HepG2 (cell line): Measurements from ENCODE around the gene ZNF343. TPM values are rescaled to one million over a fixed set of nuclear protein-coding genes. Genes with fewer than 3 reads are reported as not detected.

Experiments
- FIP1L1 ChIP-seq: fragments of 200-400 bp; formaldehyde crosslinking; IDR thresholded peaks from 2 replicates; pipeline ENCODE4 v1.6.1; 2018; ENCODE audit warnings: low read depth, mild to moderate bottlenecking, low read length, moderate library complexity, borderline replicate concordance; ENCODE audit not compliant: insufficient read depth
- FOXC1 ChIP-seq: sonication (generic); formaldehyde crosslinking; IDR thresholded peaks from 2 replicates; pipeline ENCODE4 v1.8.0; 2022; ENCODE audit warnings: mild to moderate bottlenecking, missing genetic modification reagents, borderline replicate concordance
- GTF3A ChIP-seq: sonication (generic); formaldehyde crosslinking; conservative IDR thresholded peaks from 2 replicates; pipeline ENCODE4 v1.4.0; 2020; ENCODE audit warnings: mild to moderate bottlenecking, missing genetic modification reagents
- IRX3 ChIP-seq: sonication (generic); formaldehyde crosslinking; IDR thresholded peaks from 2 replicates; pipeline ENCODE4 v1.8.1; 2023; ENCODE audit warnings: mild to moderate bottlenecking, low read depth, missing genetic modification reagents, borderline replicate concordance
- LCORL ChIP-seq, 2 experiments: fragments of 450-650 bp in 1 of 2; sonication (generic) in 1 of 2; formaldehyde crosslinking in 1 of 2; IDR thresholded peaks; 2 replicates each; pipeline versions ENCODE4 v1.5.0 to v1.6.1; 2017 to 2020; ENCODE audit warnings: antibody characterized with exemption in 1 of 2, missing genetic modification reagents in 1 of 2
- NR2F2 ChIP-seq: IDR thresholded peaks from 2 replicates; pipeline ENCODE4 v1.6.1; 2012; ENCODE audit warnings: low read depth, inconsistent platforms, borderline replicate concordance
- RARG ChIP-seq: sonication (generic); formaldehyde crosslinking; IDR thresholded peaks from 2 replicates; pipeline ENCODE4 v1.4.0; 2020; ENCODE audit warnings: low read depth, mild to moderate bottlenecking, missing genetic modification reagents
- RFXAP ChIP-seq: sonication (generic); formaldehyde crosslinking; IDR thresholded peaks from 2 replicates; pipeline ENCODE4 v1.4.0; 2020; ENCODE audit warnings: missing genetic modification reagents, borderline replicate concordance
- RXRB ChIP-seq: IDR thresholded peaks from 2 replicates; pipeline ENCODE4 v1.6.1; 2016; ENCODE audit warnings: borderline replicate concordance, missing genetic modification reagents, missing compliant biosample characterization
- TRIM22 ChIP-seq: fragments of 450-650 bp; IDR thresholded peaks from 2 replicates; pipeline ENCODE4 v1.6.1; 2017
- ZNF607 ChIP-seq: sonication (generic); formaldehyde crosslinking; IDR thresholded peaks from 2 replicates; pipeline ENCODE4 v1.5.1; 2020; ENCODE audit warnings: missing genetic modification reagents, mild to moderate bottlenecking, borderline replicate concordance
- ZNF609 ChIP-seq: sonication (generic); formaldehyde crosslinking; IDR thresholded peaks from 2 replicates; pipeline ENCODE4 v1.4.0; 2020; ENCODE audit warnings: mild to moderate bottlenecking, missing genetic modification reagents, borderline replicate concordance
- ZNF761 ChIP-seq: sonication (generic); formaldehyde crosslinking; conservative IDR thresholded peaks from 2 replicates; pipeline ENCODE4 v1.4.0; 2020; ENCODE audit warnings: mild to moderate bottlenecking, missing genetic modification reagents
- polyA plus RNA-seq, 8 experiments: library from polyadenylated mRNA; depleted of rRNA in 3 of 8; stranded (reverse) in 7 of 8; unstranded in 1 of 8; fragments of >200 nt; fragmentation: Illumina TruSeq in 4 of 8; extraction: Trizol in 4 of 8; gene quantifications; 2 replicates each; pipeline versions ENCODE4 v1.2.1 to v1.2.3, GENCODE V29; 2011 to 2016; ENCODE audit warnings: low read depth in 4 of 8, missing spikeins in 1 of 8, mixed read lengths in 1 of 8; ENCODE audit not compliant: insufficient read depth in 1 of 8
- total RNA-seq, 5 experiments: library from RNA; depleted of rRNA; stranded (reverse); fragments of >200 nt; fragmentation: Illumina TruSeq; extraction: Trizol; gene quantifications; 2 replicates each; pipeline ENCODE4 v1.2.3, GENCODE V29; 2016; ENCODE audit warnings: low read depth in 1 of 5
- TF ChIP-seq, protein P1 (sequence below): sonication (generic); formaldehyde crosslinking; IDR thresholded peaks from 2 replicates; pipeline ENCODE4 v1.8.0; 2022; ENCODE audit warnings: missing genetic modification reagents, mild to moderate bottlenecking, inconsistent platforms, borderline replicate concordance
- TF ChIP-seq, protein P2 (sequence below): sonication (generic); formaldehyde crosslinking; IDR thresholded peaks from 2 replicates; pipeline ENCODE4 v1.4.0; 2020; ENCODE audit warnings: missing genetic modification reagents

Gene ZNF343
- total and polyA plus RNA-seq, 2 of the 13 experiments (the other 11 are each of a cell fraction or from before 2014, with no cell fraction given) = 16.4 to 22.1 TPM

GRCh38 chr20:2508631-2509467 lies at the start of gene ZNF343 (continued):
- TF ChIP-seq ZNF761 (CRISPR knock-in tag) (no peak), FIP1L1 (no peak), NR2F2 (no peak), LCORL (IDR thresholded peaks at IDR 0.05) (no peak), LCORL (CRISPR knock-in tag; IDR thresholded peaks at IDR 0.05) (0 out of 2 replicates have a peak, but pooled peaks have one; percentile 29), RXRB (CRISPR knock-in tag) (peak; percentile 57), GTF3A (CRISPR knock-in tag) (no peak), TRIM22 (no peak), RFXAP (CRISPR knock-in tag) (peak; percentile 62; the same call in 1 of the 2 replicates), ZNF607 (peak; percentile 90), IRX3 (CRISPR knock-in tag) (0 out of 2 replicates have a peak, but pooled peaks have one; percentile 50), ZNF609 (no peak), RARG (no peak), FOXC1 (peak; percentile 19)
- TF ChIP-seq, protein P1, sequence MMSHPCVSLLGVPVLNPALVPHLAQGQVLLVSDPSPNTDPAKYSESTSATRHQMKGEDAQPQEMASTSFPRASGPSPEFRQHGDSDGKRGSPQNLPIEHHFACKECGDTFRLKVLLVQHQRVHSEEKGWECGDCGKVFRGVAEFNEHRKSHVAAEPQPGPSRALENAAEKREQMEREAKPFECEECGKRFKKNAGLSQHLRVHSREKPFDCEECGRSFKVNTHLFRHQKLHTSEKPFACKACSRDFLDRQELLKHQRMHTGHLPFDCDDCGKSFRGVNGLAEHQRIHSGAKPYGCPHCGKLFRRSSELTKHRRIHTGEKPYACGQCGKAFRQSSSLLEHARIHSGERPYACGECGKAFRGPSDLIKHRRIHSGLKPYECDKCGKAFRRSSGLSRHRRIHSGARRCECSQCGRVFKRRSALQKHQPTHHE (CRISPR knock-in tag) = 0 out of 2 replicates have a peak, but pooled peaks have one; percentile 73
- TF ChIP-seq, protein P2, sequence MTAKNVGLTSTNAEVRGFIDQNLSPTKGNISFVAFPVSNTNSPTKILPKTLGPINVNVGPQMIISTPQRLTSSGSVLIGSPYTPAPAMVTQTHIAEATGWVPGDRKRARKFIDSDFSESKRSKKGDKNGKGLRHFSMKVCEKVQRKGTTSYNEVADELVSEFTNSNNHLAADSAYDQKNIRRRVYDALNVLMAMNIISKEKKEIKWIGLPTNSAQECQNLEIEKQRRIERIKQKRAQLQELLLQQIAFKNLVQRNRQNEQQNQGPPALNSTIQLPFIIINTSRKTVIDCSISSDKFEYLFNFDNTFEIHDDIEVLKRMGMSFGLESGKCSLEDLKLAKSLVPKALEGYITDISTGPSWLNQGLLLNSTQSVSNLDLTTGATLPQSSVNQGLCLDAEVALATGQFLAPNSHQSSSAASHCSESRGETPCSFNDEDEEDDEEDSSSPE (CRISPR knock-in tag) = peak; percentile 84
